Gastrocnemius medialis (tissue), 4 donors: ENCODE measurements around the gene CYB5RL. TPM values are rescaled to one million over a fixed set of nuclear protein-coding genes. Genes with fewer than 3 reads are reported as not detected.

Experiments used
- ATAC-seq, 2 donors: fragments of 150-250 bp; one replicate each; pipeline ENCODE4 v1.9.1; 2016
- DNase-seq, 2 donors: peaks; one replicate each; pipeline ENCODE4 v3.0.0-alpha.2; 2019
- H3K27ac ChIP-seq, 4 donors: fragments of 200-600 bp; sonication (generic); 1 replicate in 1 of 4; 2 replicates in 3 of 4; pipeline ENCODE4 v1.5.1; 2016 to 2018; ENCODE audit warnings: mild to moderate bottlenecking in 2 of 4, moderate library complexity in 1 of 4
- H3K27me3 ChIP-seq, 3 donors: fragments of 200-600 bp; sonication (generic) in 2 of 3; 1 replicate in 1 of 3; 2 replicates in 2 of 3; pipeline versions ENCODE4 v1.5.1 to v1.6.0; 2016 to 2019; ENCODE audit warnings: mild to moderate bottlenecking in 1 of 3, moderate library complexity in 1 of 3
- H3K36me3 ChIP-seq, 2 donors: fragments of 200-600 bp; sonication (generic) in 1 of 2; one replicate each; pipeline ENCODE4 v1.5.1; 2017 to 2018
- H3K4me1 ChIP-seq, 2 donors: fragments of 200-600 bp; sonication (generic) in 1 of 2; one replicate each; pipeline ENCODE4 v1.5.1; 2016 to 2017; ENCODE audit warnings: mild to moderate bottlenecking in 2 of 2
- H3K4me3 ChIP-seq, 4 donors: fragments of 200-600 bp; sonication (generic) in 3 of 4; 1 replicate in 1 of 4; 2 replicates in 3 of 4; pipeline ENCODE4 v1.5.1; 2016 to 2019; ENCODE audit warnings: mild to moderate bottlenecking in 2 of 4
- H3K9me3 ChIP-seq, 3 donors: fragments of 200-600 bp; sonication (generic) in 2 of 3; 1 replicate in 1 of 3; 2 replicates in 2 of 3; pipeline ENCODE4 v1.5.1; 2016 to 2019
- CTCF ChIP-seq, 5 experiments: fragments of 450-650 bp in 3 of 5; fragments of 200-600 bp in 2 of 5; sonication (generic) in 2 of 5; IDR thresholded peaks in 4 of 5; conservative IDR thresholded peaks in 1 of 5; 1 replicate in 4 of 5; 2 replicates in 1 of 5; pipeline ENCODE4 v1.5.1; 2016 to 2019; ENCODE audit warnings: antibody characterized with exemption in 5 of 5, mild to moderate bottlenecking in 3 of 5, moderate library complexity in 3 of 5
- POLR2A ChIP-seq, 2 donors: fragments of 450-650 bp; IDR thresholded peaks; one replicate each; pipeline ENCODE4 v1.6.1; 2017; ENCODE audit warnings: antibody characterized with exemption in 2 of 2, mild to moderate bottlenecking in 2 of 2, moderate library complexity in 2 of 2
- in situ Hi-C, 4 donors: fragments of 200-750 bp; cut with MboI; loops; one replicate each; pipeline versions ENCODE4 v1.15.0 to v1.8.0; 2017; ENCODE audit warnings: low sequenced_read_pairs in 4 of 4
- intact Hi-C: fragments of 100-400 bp; cut with DNase I; formaldehyde crosslinking; loops from one replicate; pipeline ENCODE4 v1.15.1; 2023; ENCODE audit warnings: low total_unique reads
- total RNA-seq, 4 donors: library from RNA; depleted of rRNA; stranded (reverse); fragments of >200 nt; gene quantifications; one replicate each; pipeline versions ENCODE4 v1.1.0 to v1.2.3, GENCODE V29; 2016

Gene CYB5RL
- total RNA-seq, 4 donors from 2014 or later = 1.8 to 5.8 (median 3.4) TPM

- ATAC-seq (no peak), DNase-seq (no peak)
- TF ChIP-seq CTCF (IDR thresholded peaks at IDR 0.05 in 4 of 5, conservative IDR thresholded peaks at IDR 0.05 in 1 of 5) (no peak), POLR2A (IDR thresholded peaks at IDR 0.05) (no peak)
- in situ Hi-C loops (no loop called here), intact Hi-C loops (no loop called here)
- no peaks in the 10 kb centered on the region for H3K27me3 ChIP-seq
- no peak overlapping the region for H3K4me3 ChIP-seq
- H3K27ac ChIP-seq = no peak overlapping the region
- no peaks in the 10 kb centered on the region for H3K4me1 ChIP-seq
- peaks cover 0 to 17% of the 10 kb centered on the region in 2 donors for H3K36me3 ChIP-seq
- no peaks in the 10 kb centered on the region for H3K9me3 ChIP-seq
Observed at GRCh38 chr1:54186056-54186455, 13.8 kb downstream of the CYB5RL start.

GRCh38 chr1:54180701-54181360 is 19.0 kb downstream of the CYB5RL start:
- no peaks in the 10 kb centered on the region for H3K9me3 ChIP-seq
- intact Hi-C loops = no loop called here
- no peak overlapping the region for H3K27ac ChIP-seq
- ATAC-seq (no peak), DNase-seq (no peak)
- H3K36me3 ChIP-seq = peaks cover 0 to 10% of the 10 kb centered on the region in 2 donors
- TF ChIP-seq POLR2A (IDR thresholded peaks at IDR 0.05) = no peak
- no peak overlapping the region for H3K4me3 ChIP-seq
- in situ Hi-C loops = no loop called here
- no peaks in the 10 kb centered on the region for H3K27me3 ChIP-seq
- no peaks in the 10 kb centered on the region for H3K4me1 ChIP-seq

GRCh38 chr1:54178296-54179070 is 21.3 kb downstream of the CYB5RL start:
- no peaks in the 10 kb centered on the region for H3K9me3 ChIP-seq
- no peak overlapping the region for H3K27ac ChIP-seq
- peaks cover 0 to 5% of the 10 kb centered on the region in 2 donors for H3K4me1 ChIP-seq
- no peak for DNase-seq
- in situ Hi-C loops (no loop called here), intact Hi-C loops (no loop called here)
- no peak for ATAC-seq
- H3K36me3 ChIP-seq = peaks cover 0 to 10% of the 10 kb centered on the region in 2 donors
- H3K4me3 ChIP-seq = no peak overlapping the region
- no peaks in the 10 kb centered on the region for H3K27me3 ChIP-seq
- no peak for TF ChIP-seq CTCF (IDR thresholded peaks at IDR 0.05 in 4 of 5, conservative IDR thresholded peaks at IDR 0.05 in 1 of 5)
- no peak for TF ChIP-seq POLR2A (IDR thresholded peaks at IDR 0.05)

- intact Hi-C loops (no loop called here), in situ Hi-C loops (no loop called here)
- H3K4me3 ChIP-seq = no peak overlapping the region
- no peak for ATAC-seq
- H3K9me3 ChIP-seq = no peaks in the 10 kb centered on the region
- no peaks in the 10 kb centered on the region for H3K27me3 ChIP-seq
- TF ChIP-seq CTCF (IDR thresholded peaks at IDR 0.05 in 4 of 5, conservative IDR thresholded peaks at IDR 0.05 in 1 of 5) (no peak), POLR2A (IDR thresholded peaks at IDR 0.05) (no peak)
- H3K4me1 ChIP-seq = peaks cover 0 to 13% of the 10 kb centered on the region in 2 donors
- no peak overlapping the region for H3K27ac ChIP-seq
- H3K36me3 ChIP-seq = peaks cover 0 to 10% of the 10 kb centered on the region in 2 donors
- DNase-seq = no peak
Observed at GRCh38 chr1:54177726-54178125, 22.1 kb downstream of the CYB5RL start.

- intact Hi-C loops (no loop called here), in situ Hi-C loops (no loop called here)
- H3K4me1 ChIP-seq = peaks cover 0 to 13% of the 10 kb centered on the region in 2 donors
- DNase-seq = no peak
- no peaks in the 10 kb centered on the region for H3K9me3 ChIP-seq
- peaks cover 0 to 10% of the 10 kb centered on the region in 2 donors for H3K36me3 ChIP-seq
- TF ChIP-seq CTCF (IDR thresholded peaks at IDR 0.05 in 4 of 5, conservative IDR thresholded peaks at IDR 0.05 in 1 of 5) (no peak), POLR2A (IDR thresholded peaks at IDR 0.05) (no peak)
- no peak for ATAC-seq
- no peak overlapping the region for H3K4me3 ChIP-seq
- no peak overlapping the region for H3K27ac ChIP-seq
- no peaks in the 10 kb centered on the region for H3K27me3 ChIP-seq
Observed at GRCh38 chr1:54176621-54177327, 23.1 kb downstream of the CYB5RL start.
